ENCODE results near the gene PEX12. TPM values are rescaled to one million over a fixed set of nuclear protein-coding genes. Genes with fewer than 3 reads are reported as not detected.

The PEX12 gene
- total and polyA plus RNA-seq, 9 of the 15 experiments (the other 6 are each of a cell fraction or from before 2014, with no cell fraction given): 4.0 to 12.4 (median 6.4) TPM

- TF ChIP-seq ILK (tag; IDR thresholded peaks at IDR 0.05; ENCODE audit: borderline replicate concordance, low read depth) (no peak), FOS (IDR thresholded peaks at IDR 0.05; ENCODE audit: extremely low read depth, insufficient read length) (no peak), CREB1 (IDR thresholded peaks at IDR 0.05) (no peak), CREB1 (CRISPR knock-in tag; IDR thresholded peaks at IDR 0.05) (no peak), ELF1 (tag; IDR thresholded peaks at IDR 0.05) (no peak), POLR2A (conservative IDR thresholded peaks at IDR 0.05) (peak; percentile 31; the same call in 1 of the 2 replicates), MAFK (IDR thresholded peaks at IDR 0.05; ENCODE audit: low read length) (peak; percentile 65; the same call in 1 of the 2 replicates), NELFE (IDR thresholded peaks at IDR 0.05; ENCODE audit: insufficient read depth, insufficient read length) (no peak), NR2C2 (CRISPR knock-in tag; IDR thresholded peaks at IDR 0.05) (no peak), NR2C2 (tag; IDR thresholded peaks at IDR 0.05) (peak; percentile 34), ZNF592 (IDR thresholded peaks at IDR 0.05) (peak; percentile 82), ETV5 (CRISPR knock-in tag; IDR thresholded peaks at IDR 0.05; ENCODE audit: low read depth) (no peak), RAD21 (CRISPR knock-in tag; conservative IDR thresholded peaks at IDR 0.05 in 1 of 2, IDR thresholded peaks at IDR 0.05 in 1 of 2) (no peak)
- TF ChIP-seq, protein P1, sequence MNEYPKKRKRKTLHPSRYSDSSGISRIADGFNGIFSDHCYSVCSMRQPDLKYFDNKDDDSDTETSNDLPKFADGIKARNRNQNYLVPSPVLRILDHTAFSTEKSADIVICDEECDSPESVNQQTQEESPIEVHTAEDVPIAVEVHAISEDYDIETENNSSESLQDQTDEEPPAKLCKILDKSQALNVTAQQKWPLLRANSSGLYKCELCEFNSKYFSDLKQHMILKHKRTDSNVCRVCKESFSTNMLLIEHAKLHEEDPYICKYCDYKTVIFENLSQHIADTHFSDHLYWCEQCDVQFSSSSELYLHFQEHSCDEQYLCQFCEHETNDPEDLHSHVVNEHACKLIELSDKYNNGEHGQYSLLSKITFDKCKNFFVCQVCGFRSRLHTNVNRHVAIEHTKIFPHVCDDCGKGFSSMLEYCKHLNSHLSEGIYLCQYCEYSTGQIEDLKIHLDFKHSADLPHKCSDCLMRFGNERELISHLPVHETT (CRISPR knock-in tag; conservative IDR thresholded peaks at IDR 0.05 in 1 of 2, IDR thresholded peaks at IDR 0.05 in 1 of 2): peak in 1 of 2 experiments; percentile 37; a peak in 1 of 4 replicates
- TF ChIP-seq, protein P2, sequence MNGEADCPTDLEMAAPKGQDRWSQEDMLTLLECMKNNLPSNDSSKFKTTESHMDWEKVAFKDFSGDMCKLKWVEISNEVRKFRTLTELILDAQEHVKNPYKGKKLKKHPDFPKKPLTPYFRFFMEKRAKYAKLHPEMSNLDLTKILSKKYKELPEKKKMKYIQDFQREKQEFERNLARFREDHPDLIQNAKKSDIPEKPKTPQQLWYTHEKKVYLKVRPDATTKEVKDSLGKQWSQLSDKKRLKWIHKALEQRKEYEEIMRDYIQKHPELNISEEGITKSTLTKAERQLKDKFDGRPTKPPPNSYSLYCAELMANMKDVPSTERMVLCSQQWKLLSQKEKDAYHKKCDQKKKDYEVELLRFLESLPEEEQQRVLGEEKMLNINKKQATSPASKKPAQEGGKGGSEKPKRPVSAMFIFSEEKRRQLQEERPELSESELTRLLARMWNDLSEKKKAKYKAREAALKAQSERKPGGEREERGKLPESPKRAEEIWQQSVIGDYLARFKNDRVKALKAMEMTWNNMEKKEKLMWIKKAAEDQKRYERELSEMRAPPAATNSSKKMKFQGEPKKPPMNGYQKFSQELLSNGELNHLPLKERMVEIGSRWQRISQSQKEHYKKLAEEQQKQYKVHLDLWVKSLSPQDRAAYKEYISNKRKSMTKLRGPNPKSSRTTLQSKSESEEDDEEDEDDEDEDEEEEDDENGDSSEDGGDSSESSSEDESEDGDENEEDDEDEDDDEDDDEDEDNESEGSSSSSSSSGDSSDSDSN (IDR thresholded peaks at IDR 0.05; ENCODE audit: borderline replicate concordance in 1 of 2, low read depth in 2 of 2, low read length in 2 of 2): no peak
These were observed 37.6 kb downstream of the PEX12 start (continued) for GRCh38 chr17:35540589-35541404.

Measured in K562 (cell line).